H54 (cell line): ENCODE results near the gene ZKSCAN3.
"Not testable (repeated sequence)": the region's sequence is repeated elsewhere in the genome, so short reads cannot be mapped to it uniquely, and the experiment has no call there.

ENCODE experiments used
- DNase-seq: peaks from one replicate; pipeline ENCODE4 v3.0.0; 2011; ENCODE audit warnings: low spot score, mixed read lengths; ENCODE audit not compliant: insufficient read length
- FAIRE-seq: peaks from 3 replicates; lab custom pipeline; 2011; peaks lifted over from hg19 to GRCh38; lab: Jason Lieb, UNC
- POLR2A ChIP-seq: IDR thresholded peaks from 2 replicates; pipeline ENCODE4 v1.6.1; 2011; ENCODE audit warnings: low read depth, mild to moderate bottlenecking, low read length

The ZKSCAN3 gene

GRCh38 chr6:28353356-28353755 lies 3.6 kb downstream of the ZKSCAN3 start:
- FAIRE-seq (no peak), DNase-seq (no peak)
- no peak for TF ChIP-seq POLR2A

- FAIRE-seq (no peak), DNase-seq (no peak)
- no peak for TF ChIP-seq POLR2A
Measured at GRCh38 chr6:28353981-28354676, 4.4 kb downstream of the ZKSCAN3 start.

DNA sequence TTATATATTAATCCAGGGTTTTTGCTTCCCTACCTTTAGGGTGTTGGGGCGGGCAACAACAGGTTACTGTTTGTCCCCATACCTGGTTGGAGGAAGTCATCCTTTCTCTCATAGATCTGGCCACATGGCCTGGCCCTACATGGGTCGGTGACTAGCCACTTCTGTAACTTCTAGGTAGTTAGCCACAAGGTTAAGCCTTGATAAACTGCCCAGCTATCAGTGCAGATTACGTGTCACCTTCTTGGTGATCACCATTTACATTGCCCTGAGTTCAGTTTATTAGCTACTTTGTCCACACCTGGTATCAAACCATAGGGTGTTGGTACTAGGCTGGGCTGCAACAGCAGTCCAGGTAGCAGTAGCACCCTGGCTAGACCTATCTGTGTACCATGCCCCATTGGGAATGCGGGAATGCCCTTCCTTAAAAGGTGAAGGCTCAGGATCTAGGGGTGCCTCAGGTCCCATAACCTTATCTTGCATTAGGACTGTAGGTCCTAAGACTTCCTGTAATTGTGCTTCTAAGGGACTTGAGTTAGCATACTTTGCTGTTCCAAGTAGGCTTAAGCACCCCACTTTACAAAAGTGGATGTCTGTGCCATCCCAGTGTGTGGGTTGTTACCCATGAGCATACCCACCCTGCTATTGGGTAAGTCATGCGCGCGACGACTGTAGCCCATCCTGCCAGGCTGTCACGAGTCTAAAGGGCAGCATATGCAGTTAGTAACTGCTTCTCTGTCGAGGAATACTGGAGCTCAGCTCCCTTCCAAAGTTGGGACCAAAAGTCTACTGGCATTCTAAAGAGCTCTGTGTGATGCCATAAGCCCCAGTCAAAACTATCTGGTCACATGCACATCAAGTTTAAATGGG lies 5.2 kb downstream of the ZKSCAN3 start:
- FAIRE-seq: no peak
- TF ChIP-seq POLR2A: no peak
- DNase-seq: no peak

DNA sequence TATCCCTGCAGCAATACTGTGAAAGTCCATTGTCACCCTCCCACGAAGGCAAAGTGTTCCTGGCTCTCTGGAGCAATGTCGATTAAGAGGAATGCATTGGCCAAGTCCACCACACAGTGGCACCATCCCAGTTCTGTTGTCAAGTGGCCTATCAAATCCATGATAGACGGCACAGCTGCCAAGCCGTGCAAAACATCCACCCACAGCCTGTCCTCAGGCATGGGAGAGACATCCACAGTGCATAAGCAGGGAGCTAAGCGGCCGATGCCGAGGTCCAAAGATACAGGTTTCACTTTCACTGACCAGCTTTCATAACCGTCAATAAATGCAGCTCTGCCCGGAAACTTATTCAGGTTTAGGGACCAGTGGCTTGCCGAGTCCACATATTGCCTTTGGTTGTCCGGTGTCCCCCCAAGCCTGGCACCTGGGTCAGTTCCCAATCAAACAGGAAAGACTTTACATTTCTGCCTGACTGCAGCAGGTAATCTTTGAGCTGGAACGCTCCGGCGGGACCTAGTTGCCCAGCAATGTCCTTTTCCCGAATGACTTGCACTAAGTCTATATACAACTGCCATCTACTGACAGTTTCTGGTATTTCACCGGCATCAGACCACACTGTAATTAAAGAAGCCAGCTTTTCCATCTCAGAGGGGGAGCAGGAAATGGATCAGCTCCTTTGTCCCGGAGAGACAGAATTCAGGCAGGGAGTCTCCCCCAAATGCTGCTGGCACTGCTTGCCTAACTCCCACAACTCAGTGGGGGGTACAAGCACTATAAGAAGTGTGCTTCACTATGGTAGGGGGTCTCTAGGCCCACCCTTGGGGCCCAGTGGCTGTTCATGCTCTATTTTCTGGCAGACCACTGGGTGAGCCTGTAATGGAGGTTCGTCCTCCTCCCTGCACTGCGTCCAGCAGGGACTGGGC lies 6.3 kb downstream of the ZKSCAN3 start:
- DNase-seq (peak; percentile 43), FAIRE-seq (peak; percentile 80)
- TF ChIP-seq POLR2A: no peak

- no peak for FAIRE-seq
- no peak for TF ChIP-seq POLR2A
- no peak for DNase-seq
Measured at GRCh38 chr6:28356666-28357020, 6.9 kb downstream of the ZKSCAN3 start.

GRCh38 chr6:28357036-28357435 lies 7.3 kb downstream of the ZKSCAN3 start:
- DNase-seq (no peak), FAIRE-seq (no peak)
- no peak for TF ChIP-seq POLR2A

DNA sequence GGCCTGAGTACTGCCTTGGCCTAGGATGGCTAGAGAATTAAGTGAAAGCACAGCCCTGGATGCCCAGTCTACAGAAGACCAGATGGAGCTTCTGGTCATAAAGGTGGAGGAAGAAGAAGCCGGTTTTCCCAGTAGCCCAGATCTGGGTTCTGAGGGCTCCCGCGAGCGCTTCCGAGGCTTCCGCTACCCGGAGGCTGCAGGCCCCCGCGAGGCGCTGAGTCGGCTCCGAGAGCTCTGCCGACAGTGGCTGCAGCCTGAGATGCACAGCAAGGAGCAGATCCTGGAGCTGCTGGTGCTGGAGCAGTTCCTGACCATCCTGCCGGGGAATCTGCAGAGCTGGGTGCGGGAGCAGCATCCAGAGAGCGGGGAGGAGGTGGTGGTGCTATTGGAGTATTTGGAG lies 9.8 kb downstream of the ZKSCAN3 start:
- DNase-seq, FAIRE-seq: not testable (repeated sequence)

- FAIRE-seq (no peak), DNase-seq (no peak)
- no peak for TF ChIP-seq POLR2A
Measured at GRCh38 chr6:28360961-28361360, 11.2 kb downstream of the ZKSCAN3 start.

GRCh38 chr6:28365590-28365989 lies 15.8 kb downstream of the ZKSCAN3 start:
- not testable (repeated sequence) for DNase-seq, FAIRE-seq

DNA sequence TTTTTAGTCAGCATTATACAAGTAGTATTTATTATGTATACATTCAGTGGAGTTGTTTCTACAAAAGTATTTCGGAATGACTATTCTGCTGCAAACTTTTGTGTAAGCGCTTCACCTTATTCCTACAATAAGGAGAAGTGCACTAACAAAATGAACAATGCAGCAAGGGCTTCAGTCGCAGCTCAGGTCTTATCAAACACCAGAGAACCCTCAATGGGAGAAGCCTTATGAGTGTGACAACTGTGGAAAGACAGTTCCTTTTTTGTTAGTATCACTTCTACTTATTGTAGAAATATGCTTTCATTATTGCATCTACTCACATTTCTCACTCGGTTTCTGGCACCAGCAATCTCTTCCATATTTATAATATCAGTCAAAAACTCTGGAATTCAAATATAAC lies 18.8 kb downstream of the ZKSCAN3 start:
- TF ChIP-seq POLR2A: no peak
- no peak for DNase-seq
- FAIRE-seq: no peak

- FAIRE-seq: no peak
- no peak for TF ChIP-seq POLR2A
- DNase-seq: no peak
Measured at GRCh38 chr6:28369463-28369862, 19.7 kb downstream of the ZKSCAN3 start.

- no peak for DNase-seq
- no peak for TF ChIP-seq POLR2A
- FAIRE-seq: no peak
Measured at GRCh38 chr6:28370440-28370839, 20.7 kb downstream of the ZKSCAN3 start.

GRCh38 chr6:28371280-28371679 lies 21.5 kb downstream of the ZKSCAN3 start:
- DNase-seq: no peak
- no peak for FAIRE-seq
- TF ChIP-seq POLR2A: no peak
